ENCODE measurements around the gene SORBS1. TPM values are rescaled to one million over a fixed set of nuclear protein-coding genes. Genes with fewer than 3 reads are reported as not detected.
A peak's percentile ranks its signal among the peaks of the same experiment; 100 is the strongest.

SORBS1 gene
- total and polyA plus RNA-seq, 5 donors, result 225 to 511 (median 428) TPM

GRCh38 chr10:95388109-95388471, 173.1 kb downstream of the SORBS1 start:
- WGBS, result 66% methylated on average over 5 of the region's 5 CpGs
- DNase-seq, result no peak
- H3K27ac ChIP-seq (ENCODE audit: low read length), result peak overlapping the region; percentile 11
- no peaks in the 10 kb centered on the region for H3K27me3 ChIP-seq (ENCODE audit: control insufficient read depth, insufficient read depth)
- H3K4me1 ChIP-seq (ENCODE audit: control insufficient read depth, insufficient read depth, low read length), result peaks cover 8% of the 10 kb centered on the region
- intact Hi-C loops (cut with DNase I), result loop anchor here in 1 of 4 donors (5.0 kb wide), 1 partner anchor 34 kb away; no protein-coding TSS in a partner anchor
- no peak overlapping the region for H3K4me3 ChIP-seq (ENCODE audit: low read length)
- no peak for ATAC-seq
- H3K9me3 ChIP-seq (ENCODE audit: control insufficient read depth, low read length), result no peaks in the 10 kb centered on the region

DNA sequence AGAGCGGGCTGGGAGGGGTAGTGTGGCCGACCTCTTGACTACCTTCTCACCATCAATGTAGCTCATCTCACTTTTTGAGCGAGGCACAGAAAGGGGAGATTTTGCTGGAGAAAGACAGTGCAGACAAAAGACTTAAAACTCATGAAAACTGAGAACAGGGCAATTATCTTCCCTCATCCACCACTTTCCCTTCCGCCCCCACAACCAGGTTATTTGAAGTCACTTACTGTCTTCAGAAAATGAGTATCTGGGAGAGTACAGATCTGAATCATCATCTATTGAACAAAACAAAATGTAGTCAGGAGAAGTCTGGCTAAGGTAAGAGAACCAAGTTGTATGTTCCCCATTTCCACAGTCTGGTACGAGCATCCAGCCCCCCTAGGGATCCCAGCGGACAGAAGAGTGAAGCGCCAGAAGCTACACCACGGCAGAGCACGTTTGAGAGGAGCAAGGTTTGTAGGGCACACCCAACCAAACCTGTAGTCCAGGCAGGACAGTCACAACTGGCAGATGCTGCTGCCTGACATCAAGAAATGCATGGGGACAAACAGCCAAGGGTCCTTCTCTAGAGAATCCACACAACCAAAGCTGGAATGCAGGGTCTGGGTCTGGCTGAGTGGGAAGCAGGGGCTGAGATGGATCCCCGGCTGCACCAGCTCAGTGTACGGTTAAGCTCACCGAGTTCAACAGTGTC, 177.0 kb downstream of the SORBS1 start:
- Histone ChIP-seq H3K27me3 (ENCODE audit: control insufficient read depth, insufficient read depth) (no peaks in the 10 kb centered on the region), H3K4me1 (ENCODE audit: control insufficient read depth, insufficient read depth, low read length) (no peaks in the 10 kb centered on the region), H3K27ac (ENCODE audit: low read length) (no peak overlapping the region), H3K4me3 (ENCODE audit: low read length) (no peak overlapping the region), H3K9me3 (ENCODE audit: control insufficient read depth, low read length) (no peaks in the 10 kb centered on the region)
- 91% methylated on average over 12 of the region's 12 CpGs for WGBS
- intact Hi-C loops (cut with DNase I), result no loop called here
- DNase-seq (no peak), ATAC-seq (no peak)

DNA sequence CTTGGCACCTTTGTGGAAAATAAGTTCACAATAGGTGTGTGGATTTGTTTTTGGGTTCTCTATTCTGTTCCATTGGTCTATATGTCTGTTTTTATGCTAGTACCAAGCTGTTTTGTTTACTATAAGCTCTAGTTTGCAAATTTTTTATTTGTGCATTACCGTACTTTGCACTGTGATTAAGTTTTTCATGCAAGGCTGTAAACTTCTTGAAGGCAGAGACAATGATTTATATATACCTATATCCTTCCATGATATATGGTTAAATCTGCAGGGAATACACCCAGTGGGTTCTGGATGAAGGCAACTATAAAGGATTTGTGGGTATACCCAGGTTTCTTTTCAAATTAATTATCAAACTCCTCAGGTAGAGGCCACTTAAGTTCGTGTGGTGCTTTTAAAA, 178.6 kb downstream of the SORBS1 start:
- ATAC-seq (no peak), DNase-seq (no peak)
- no peak overlapping the region for H3K27ac ChIP-seq (ENCODE audit: low read length)
- peaks cover 6% of the 10 kb centered on the region for H3K4me1 ChIP-seq (ENCODE audit: control insufficient read depth, insufficient read depth, low read length)
- intact Hi-C loops (cut with DNase I), result no loop called here
- H3K4me3 ChIP-seq (ENCODE audit: low read length), result no peak overlapping the region
- H3K27me3 ChIP-seq (ENCODE audit: control insufficient read depth, insufficient read depth), result no peaks in the 10 kb centered on the region
- 88% methylated on average over 2 of the region's 2 CpGs for WGBS
- H3K9me3 ChIP-seq (ENCODE audit: control insufficient read depth, low read length), result no peaks in the 10 kb centered on the region

- intact Hi-C loops (cut with DNase I), result no loop called here
- Histone ChIP-seq H3K9me3 (ENCODE audit: control insufficient read depth, low read length) (no peaks in the 10 kb centered on the region), H3K4me3 (ENCODE audit: low read length) (no peak overlapping the region), H3K27me3 (ENCODE audit: control insufficient read depth, insufficient read depth) (no peaks in the 10 kb centered on the region), H3K27ac (ENCODE audit: low read length) (no peak overlapping the region), H3K4me1 (ENCODE audit: control insufficient read depth, insufficient read depth, low read length) (peaks cover 6% of the 10 kb centered on the region)
- ATAC-seq (no peak), DNase-seq (no peak)
Measured at GRCh38 chr10:95382174-95382573, 179.0 kb downstream of the SORBS1 start.

- ATAC-seq, result peak; percentile 59 to 83
- Histone ChIP-seq H3K27ac (ENCODE audit: low read length) (peak overlapping the region; percentile 69), H3K9me3 (ENCODE audit: control insufficient read depth, low read length) (no peaks in the 10 kb centered on the region), H3K27me3 (ENCODE audit: control insufficient read depth, insufficient read depth) (no peaks in the 10 kb centered on the region), H3K4me3 (ENCODE audit: low read length) (no peak overlapping the region), H3K4me1 (ENCODE audit: control insufficient read depth, insufficient read depth, low read length) (peaks cover 6% of the 10 kb centered on the region)
- DNase-seq, result no peak
- intact Hi-C loops (cut with DNase I), result loop anchor here in 3 of 4 donors (2.0 to 10.0 kb wide), 3 partner anchors 47 to 224 kb away; no protein-coding TSS in a partner anchor
- 26% methylated on average over 2 of the region's 2 CpGs for WGBS
Measured at GRCh38 chr10:95377950-95378349, 183.2 kb downstream of the SORBS1 start.

DNA sequence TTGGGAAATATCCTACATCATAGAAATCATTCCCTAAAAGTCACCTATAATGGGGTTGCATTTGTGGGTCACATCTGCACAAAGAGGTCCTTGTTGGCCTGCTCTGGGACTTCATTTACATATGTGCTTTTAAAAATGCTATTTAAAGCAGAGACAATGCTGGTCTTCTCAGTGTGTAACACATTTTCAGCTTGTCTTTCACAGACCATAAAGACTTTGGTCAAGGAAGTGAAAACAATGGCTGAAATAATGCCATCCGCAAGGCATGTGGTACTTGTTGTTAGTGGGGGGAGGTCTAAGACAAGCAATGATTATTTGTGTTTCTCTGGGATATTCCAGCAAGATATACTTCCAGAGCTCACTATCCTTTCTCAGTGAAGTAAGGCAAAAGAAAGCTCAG, 185.8 kb downstream of the SORBS1 start:
- Histone ChIP-seq H3K27me3 (ENCODE audit: control insufficient read depth, insufficient read depth) (no peaks in the 10 kb centered on the region), H3K27ac (ENCODE audit: low read length) (no peak overlapping the region), H3K4me3 (ENCODE audit: low read length) (no peak overlapping the region), H3K4me1 (ENCODE audit: control insufficient read depth, insufficient read depth, low read length) (peaks cover 6% of the 10 kb centered on the region), H3K9me3 (ENCODE audit: control insufficient read depth, low read length) (no peaks in the 10 kb centered on the region)
- no peak for DNase-seq
- WGBS, result 65% methylated on average over 1 of the region's 1 CpG
- ATAC-seq, result no peak
- intact Hi-C loops (cut with DNase I), result loop anchor here in 3 of 4 donors (2.0 to 10.0 kb wide), 3 partner anchors 49 to 227 kb away; no protein-coding TSS in a partner anchor

- ATAC-seq, result peak; percentile 88 to 91
- Histone ChIP-seq H3K4me1 (ENCODE audit: control insufficient read depth, insufficient read depth, low read length) (peaks cover 6% of the 10 kb centered on the region), H3K27me3 (ENCODE audit: control insufficient read depth, insufficient read depth) (no peaks in the 10 kb centered on the region), H3K27ac (ENCODE audit: low read length) (no peak overlapping the region), H3K4me3 (ENCODE audit: low read length) (no peak overlapping the region), H3K9me3 (ENCODE audit: control insufficient read depth, low read length) (no peaks in the 10 kb centered on the region)
- DNase-seq, result peak; percentile 80 to 89 (median 86)
- WGBS, result 14% methylated on average over 5 of the region's 5 CpGs
- intact Hi-C loops (cut with DNase I), result loop anchor here in 3 of 4 donors (1.0 to 10.0 kb wide), 4 partner anchors 50 to 228 kb away; no protein-coding TSS in a partner anchor
Measured at GRCh38 chr10:95374597-95375209, 186.5 kb downstream of the SORBS1 start.

- H3K9me3 ChIP-seq (ENCODE audit: control insufficient read depth, low read length), result no peaks in the 10 kb centered on the region
- peaks cover 6% of the 10 kb centered on the region for H3K4me1 ChIP-seq (ENCODE audit: control insufficient read depth, insufficient read depth, low read length)
- H3K27me3 ChIP-seq (ENCODE audit: control insufficient read depth, insufficient read depth), result no peaks in the 10 kb centered on the region
- ATAC-seq (no peak), DNase-seq (no peak)
- H3K27ac ChIP-seq (ENCODE audit: low read length), result no peak overlapping the region
- intact Hi-C loops (cut with DNase I), result loop anchor here in 3 of 4 donors (1.0 to 10.0 kb wide), 3 partner anchors 51 to 228 kb away; no protein-coding TSS in a partner anchor
- no peak overlapping the region for H3K4me3 ChIP-seq (ENCODE audit: low read length)
Measured at GRCh38 chr10:95373660-95374059, 187.5 kb downstream of the SORBS1 start.

DNA sequence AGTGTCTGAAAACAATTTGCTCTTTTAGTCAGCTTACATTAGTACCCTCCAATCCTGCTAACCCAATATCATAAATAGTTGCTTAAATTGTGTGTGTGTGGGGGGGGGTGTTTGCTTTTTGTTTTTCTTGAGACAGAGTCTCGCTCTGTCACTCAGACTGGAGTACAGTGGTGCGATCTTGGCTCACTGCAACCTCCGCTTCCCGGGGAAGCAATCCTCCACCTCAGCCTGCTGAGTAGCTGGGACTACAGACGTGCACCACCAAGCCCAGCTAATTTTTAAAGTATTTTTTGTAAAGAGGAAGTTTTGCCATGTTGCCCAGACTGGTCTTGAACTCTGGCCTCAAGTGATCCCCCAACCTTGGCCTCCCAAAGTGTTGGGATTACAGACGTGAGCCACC, 196.8 kb downstream of the SORBS1 start:
- Histone ChIP-seq H3K4me1 (ENCODE audit: control insufficient read depth, insufficient read depth, low read length) (peaks cover 7% of the 10 kb centered on the region), H3K27me3 (ENCODE audit: control insufficient read depth, insufficient read depth) (no peaks in the 10 kb centered on the region), H3K4me3 (ENCODE audit: low read length) (no peak overlapping the region), H3K27ac (ENCODE audit: low read length) (no peak overlapping the region), H3K9me3 (ENCODE audit: control insufficient read depth, low read length) (no peaks in the 10 kb centered on the region)
- 66% methylated on average over 6 of the region's 6 CpGs for WGBS
- ATAC-seq (no peak), DNase-seq (no peak)
- intact Hi-C loops (cut with DNase I), result loop anchor here in 3 of 4 donors (5.0 kb wide), 2 partner anchors 117 to 182 kb away; no protein-coding TSS in a partner anchor

GRCh38 chr10:95363303-95363912, 197.8 kb downstream of the SORBS1 start:
- Histone ChIP-seq H3K9me3 (ENCODE audit: control insufficient read depth, low read length) (no peaks in the 10 kb centered on the region), H3K4me3 (ENCODE audit: low read length) (no peak overlapping the region), H3K27me3 (ENCODE audit: control insufficient read depth, insufficient read depth) (no peaks in the 10 kb centered on the region), H3K4me1 (ENCODE audit: control insufficient read depth, insufficient read depth, low read length) (peaks cover 7% of the 10 kb centered on the region), H3K27ac (ENCODE audit: low read length) (no peak overlapping the region)
- peak in 1 of 2 donors; percentile 34 for ATAC-seq
- 6% methylated on average over 2 of the region's 2 CpGs for WGBS
- no peak for DNase-seq
- intact Hi-C loops (cut with DNase I), result loop anchor here (2.0 to 5.0 kb wide), 3 partner anchors 116 to 181 kb away; no protein-coding TSS in a partner anchor

- Histone ChIP-seq H3K27ac (ENCODE audit: low read length) (no peak overlapping the region), H3K4me1 (ENCODE audit: control insufficient read depth, insufficient read depth, low read length) (peaks cover 7% of the 10 kb centered on the region), H3K4me3 (ENCODE audit: low read length) (no peak overlapping the region), H3K9me3 (ENCODE audit: control insufficient read depth, low read length) (no peaks in the 10 kb centered on the region), H3K27me3 (ENCODE audit: control insufficient read depth, insufficient read depth) (no peaks in the 10 kb centered on the region)
- intact Hi-C loops (cut with DNase I), result loop anchor here in 3 of 4 donors (5.0 kb wide), 2 partner anchors 113 to 178 kb away; no protein-coding TSS in a partner anchor
- DNase-seq (no peak), ATAC-seq (no peak)
Measured at GRCh38 chr10:95360122-95360714, 201.0 kb downstream of the SORBS1 start.
